WTC11 (cell line): ENCODE results near the gene RFNG.

Source experiments
- CREM ChIP-seq: sonication (generic); formaldehyde crosslinking; IDR thresholded peaks from 2 replicates; pipeline ENCODE4 v1.8.1; 2022; ENCODE audit warnings: mild to moderate bottlenecking, missing genetic modification reagents, moderate library complexity
- ESRRA ChIP-seq: sonication (generic); formaldehyde crosslinking; IDR thresholded peaks from 2 replicates; pipeline ENCODE4 v1.8.1; 2022; ENCODE audit warnings: mild to moderate bottlenecking, missing genetic modification reagents, borderline replicate concordance
- TEAD1 ChIP-seq: sonication (generic); formaldehyde crosslinking; IDR thresholded peaks from 2 replicates; pipeline ENCODE4 v1.8.0; 2022; ENCODE audit warnings: mild to moderate bottlenecking, missing genetic modification reagents
- USF1 ChIP-seq: sonication (generic); formaldehyde crosslinking; IDR thresholded peaks from 2 replicates; pipeline ENCODE4 v1.8.0; 2022; ENCODE audit warnings: mild to moderate bottlenecking, missing genetic modification reagents
- ZNF121 ChIP-seq: sonication (generic); formaldehyde crosslinking; IDR thresholded peaks from 2 replicates; pipeline ENCODE4 v1.8.0; 2023; ENCODE audit warnings: missing genetic modification reagents
- TF ChIP-seq, protein P1 (sequence below): fragments of 200-600 bp; IDR thresholded peaks from 2 replicates; pipeline ENCODE4 v1.8.0; 2022; ENCODE audit warnings: antibody characterized with exemption
- TF ChIP-seq, protein P2 (sequence below): sonication (generic); formaldehyde crosslinking; IDR thresholded peaks from 2 replicates; pipeline ENCODE4 v1.8.0; 2023; ENCODE audit warnings: mild to moderate bottlenecking, missing genetic modification reagents

GRCh38 chr17:82053130-82053529 is 1.5 kb upstream of the RFNG start:
- TF ChIP-seq, protein P1, sequence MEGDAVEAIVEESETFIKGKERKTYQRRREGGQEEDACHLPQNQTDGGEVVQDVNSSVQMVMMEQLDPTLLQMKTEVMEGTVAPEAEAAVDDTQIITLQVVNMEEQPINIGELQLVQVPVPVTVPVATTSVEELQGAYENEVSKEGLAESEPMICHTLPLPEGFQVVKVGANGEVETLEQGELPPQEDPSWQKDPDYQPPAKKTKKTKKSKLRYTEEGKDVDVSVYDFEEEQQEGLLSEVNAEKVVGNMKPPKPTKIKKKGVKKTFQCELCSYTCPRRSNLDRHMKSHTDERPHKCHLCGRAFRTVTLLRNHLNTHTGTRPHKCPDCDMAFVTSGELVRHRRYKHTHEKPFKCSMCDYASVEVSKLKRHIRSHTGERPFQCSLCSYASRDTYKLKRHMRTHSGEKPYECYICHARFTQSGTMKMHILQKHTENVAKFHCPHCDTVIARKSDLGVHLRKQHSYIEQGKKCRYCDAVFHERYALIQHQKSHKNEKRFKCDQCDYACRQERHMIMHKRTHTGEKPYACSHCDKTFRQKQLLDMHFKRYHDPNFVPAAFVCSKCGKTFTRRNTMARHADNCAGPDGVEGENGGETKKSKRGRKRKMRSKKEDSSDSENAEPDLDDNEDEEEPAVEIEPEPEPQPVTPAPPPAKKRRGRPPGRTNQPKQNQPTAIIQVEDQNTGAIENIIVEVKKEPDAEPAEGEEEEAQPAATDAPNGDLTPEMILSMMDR: no peak
- TF ChIP-seq USF1 (CRISPR knock-in tag): no peak
- no peak for TF ChIP-seq ZNF121 (CRISPR knock-in tag)
- TF ChIP-seq, protein P2, sequence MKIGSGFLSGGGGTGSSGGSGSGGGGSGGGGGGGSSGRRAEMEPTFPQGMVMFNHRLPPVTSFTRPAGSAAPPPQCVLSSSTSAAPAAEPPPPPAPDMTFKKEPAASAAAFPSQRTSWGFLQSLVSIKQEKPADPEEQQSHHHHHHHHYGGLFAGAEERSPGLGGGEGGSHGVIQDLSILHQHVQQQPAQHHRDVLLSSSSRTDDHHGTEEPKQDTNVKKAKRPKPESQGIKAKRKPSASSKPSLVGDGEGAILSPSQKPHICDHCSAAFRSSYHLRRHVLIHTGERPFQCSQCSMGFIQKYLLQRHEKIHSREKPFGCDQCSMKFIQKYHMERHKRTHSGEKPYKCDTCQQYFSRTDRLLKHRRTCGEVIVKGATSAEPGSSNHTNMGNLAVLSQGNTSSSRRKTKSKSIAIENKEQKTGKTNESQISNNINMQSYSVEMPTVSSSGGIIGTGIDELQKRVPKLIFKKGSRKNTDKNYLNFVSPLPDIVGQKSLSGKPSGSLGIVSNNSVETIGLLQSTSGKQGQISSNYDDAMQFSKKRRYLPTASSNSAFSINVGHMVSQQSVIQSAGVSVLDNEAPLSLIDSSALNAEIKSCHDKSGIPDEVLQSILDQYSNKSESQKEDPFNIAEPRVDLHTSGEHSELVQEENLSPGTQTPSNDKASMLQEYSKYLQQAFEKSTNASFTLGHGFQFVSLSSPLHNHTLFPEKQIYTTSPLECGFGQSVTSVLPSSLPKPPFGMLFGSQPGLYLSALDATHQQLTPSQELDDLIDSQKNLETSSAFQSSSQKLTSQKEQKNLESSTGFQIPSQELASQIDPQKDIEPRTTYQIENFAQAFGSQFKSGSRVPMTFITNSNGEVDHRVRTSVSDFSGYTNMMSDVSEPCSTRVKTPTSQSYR (CRISPR knock-in tag): no peak
- no peak for TF ChIP-seq ESRRA (CRISPR knock-in tag)
- no peak for TF ChIP-seq CREM (CRISPR knock-in tag)
- TF ChIP-seq TEAD1: no peak
